Lower lobe of right lung (tissue), 2 donors: ENCODE data around the gene CCL22. TPM values are rescaled to one million over a fixed set of nuclear protein-coding genes. Genes with fewer than 3 reads are reported as not detected.

ENCODE experiments used
- ATAC-seq, 2 donors: fragments of 200-7000 bp; cut with Tn5 transposase; one replicate each; pipeline ENCODE4 v1.9.1; 2020 to 2022; ENCODE audit warnings: mild to moderate bottlenecking in 2 of 2, moderate library complexity in 2 of 2
- DNase-seq: peaks from one replicate; pipeline ENCODE4 v3.0.0-alpha.2; 2020
- H3K27ac ChIP-seq: fragments of 200-600 bp; one replicate; pipeline ENCODE4 v1.8.0; 2022
- H3K27me3 ChIP-seq: fragments of 200-600 bp; one replicate; pipeline ENCODE4 v1.8.0; 2022; ENCODE audit warnings: low read depth
- H3K36me3 ChIP-seq: fragments of 200-600 bp; one replicate; pipeline ENCODE4 v1.8.0; 2022; ENCODE audit warnings: mild to moderate bottlenecking
- H3K4me1 ChIP-seq: fragments of 200-600 bp; one replicate; pipeline ENCODE4 v1.8.0; 2022
- H3K4me3 ChIP-seq: fragments of 200-600 bp; one replicate; pipeline ENCODE4 v1.8.0; 2022; ENCODE audit warnings: mild to moderate bottlenecking
- H3K9me3 ChIP-seq: fragments of 200-600 bp; one replicate; pipeline ENCODE4 v1.8.0; 2022
- CTCF ChIP-seq: fragments of 200-600 bp; IDR thresholded peaks from one replicate; pipeline ENCODE4 v1.8.0; 2022; ENCODE audit warnings: antibody characterized with exemption, mild to moderate bottlenecking
- intact Hi-C: fragments of 100-400 bp; cut with DNase I; formaldehyde crosslinking; loops from one replicate; pipeline ENCODE4 v1.11.0; 2022
- total RNA-seq: library from RNA; stranded (reverse); fragmentation: NEBNext Ultra II Directional; extraction: Animal tissue kit (Norgen Biotek cat#: 25700); gene quantifications from one replicate; pipeline ENCODE4 v1.2.1, GENCODE V29; 2021
- donor health status: DM: no; HTN: yes; CAD: no; lungs with severe emphysema.

Gene CCL22
- total RNA-seq, 1 donor from 2014 or later = 2.0 TPM

- peak overlapping the region; percentile 21 for H3K27ac ChIP-seq
- intact Hi-C loops = no loop called here
- peak; percentile 7 to 42 for ATAC-seq
Observed at GRCh38 chr16:57383276-57384247, 25.0 kb downstream of the CCL22 start.

GRCh38 chr16:57384248-57385070 is 25.9 kb downstream of the CCL22 start:
- Histone ChIP-seq H3K36me3 (peaks cover 13% of the 10 kb centered on the region), H3K27me3 (no peaks in the 10 kb centered on the region), H3K27ac (peak overlapping the region; percentile 21), H3K4me1 (peaks cover 41% of the 10 kb centered on the region), H3K9me3 (no peaks in the 10 kb centered on the region), H3K4me3 (no peak overlapping the region)
- peak; percentile 18 to 21 for ATAC-seq
- DNase-seq = no peak
- intact Hi-C loops = no loop called here
- TF ChIP-seq CTCF = no peak

More at GRCh38 chr16:57383276-57384247, 25.0 kb downstream of the CCL22 start:
- Histone ChIP-seq H3K36me3 (peaks cover 13% of the 10 kb centered on the region), H3K9me3 (no peaks in the 10 kb centered on the region), H3K27me3 (no peaks in the 10 kb centered on the region), H3K4me1 (peaks cover 47% of the 10 kb centered on the region), H3K4me3 (no peak overlapping the region)
- no peak for DNase-seq
- TF ChIP-seq CTCF = no peak

GRCh38 chr16:57385083-57385482 is 26.5 kb downstream of the CCL22 start:
- H3K4me1 ChIP-seq = peaks cover 36% of the 10 kb centered on the region
- H3K36me3 ChIP-seq = peaks cover 13% of the 10 kb centered on the region
- no peaks in the 10 kb centered on the region for H3K27me3 ChIP-seq
- no peaks in the 10 kb centered on the region for H3K9me3 ChIP-seq
- no peak for TF ChIP-seq CTCF
- no peak overlapping the region for H3K27ac ChIP-seq
- no peak for DNase-seq
- intact Hi-C loops = no loop called here
- no peak overlapping the region for H3K4me3 ChIP-seq
- no peak for ATAC-seq

- no peak overlapping the region for H3K4me3 ChIP-seq
- H3K36me3 ChIP-seq = peaks cover 11% of the 10 kb centered on the region
- no peak for TF ChIP-seq CTCF
- H3K27me3 ChIP-seq = no peaks in the 10 kb centered on the region
- peaks cover 23% of the 10 kb centered on the region for H3K4me1 ChIP-seq
- no peaks in the 10 kb centered on the region for H3K9me3 ChIP-seq
- no peak for DNase-seq
- H3K27ac ChIP-seq = no peak overlapping the region
- intact Hi-C loops = no loop called here
- no peak for ATAC-seq
Observed at GRCh38 chr16:57386381-57386951, 27.9 kb downstream of the CCL22 start.

- H3K27me3 ChIP-seq = no peaks in the 10 kb centered on the region
- no peaks in the 10 kb centered on the region for H3K9me3 ChIP-seq
- intact Hi-C loops = no loop called here
- no peak for DNase-seq
- no peaks in the 10 kb centered on the region for H3K36me3 ChIP-seq
- TF ChIP-seq CTCF = no peak
- H3K4me1 ChIP-seq = peaks cover 20% of the 10 kb centered on the region
- H3K27ac ChIP-seq = no peak overlapping the region
- no peak overlapping the region for H3K4me3 ChIP-seq
- ATAC-seq = no peak
Observed at GRCh38 chr16:57387598-57388354, 29.2 kb downstream of the CCL22 start.
